ENCODE results near the gene TEAD1. TPM values are rescaled to one million over a fixed set of nuclear protein-coding genes. Genes with fewer than 3 reads are reported as not detected.

Gene TEAD1
- polyA plus RNA-seq, 1 donor (not counting 4 experiments of a cell fraction or from before 2014, with no cell fraction given): 32.7 TPM

- H3K79me2 ChIP-seq (ENCODE audit: control insufficient read depth, insufficient read depth, low read length): peaks cover 87% of the 10 kb centered on the region
- peaks cover 2% of the 10 kb centered on the region for H3K9me1 ChIP-seq (ENCODE audit: control insufficient read depth, extremely low read depth, insufficient read depth, low read length)
- DNase-seq (ENCODE audit: low read depth, low spot score): no peak
- TF ChIP-seq, protein P1, sequence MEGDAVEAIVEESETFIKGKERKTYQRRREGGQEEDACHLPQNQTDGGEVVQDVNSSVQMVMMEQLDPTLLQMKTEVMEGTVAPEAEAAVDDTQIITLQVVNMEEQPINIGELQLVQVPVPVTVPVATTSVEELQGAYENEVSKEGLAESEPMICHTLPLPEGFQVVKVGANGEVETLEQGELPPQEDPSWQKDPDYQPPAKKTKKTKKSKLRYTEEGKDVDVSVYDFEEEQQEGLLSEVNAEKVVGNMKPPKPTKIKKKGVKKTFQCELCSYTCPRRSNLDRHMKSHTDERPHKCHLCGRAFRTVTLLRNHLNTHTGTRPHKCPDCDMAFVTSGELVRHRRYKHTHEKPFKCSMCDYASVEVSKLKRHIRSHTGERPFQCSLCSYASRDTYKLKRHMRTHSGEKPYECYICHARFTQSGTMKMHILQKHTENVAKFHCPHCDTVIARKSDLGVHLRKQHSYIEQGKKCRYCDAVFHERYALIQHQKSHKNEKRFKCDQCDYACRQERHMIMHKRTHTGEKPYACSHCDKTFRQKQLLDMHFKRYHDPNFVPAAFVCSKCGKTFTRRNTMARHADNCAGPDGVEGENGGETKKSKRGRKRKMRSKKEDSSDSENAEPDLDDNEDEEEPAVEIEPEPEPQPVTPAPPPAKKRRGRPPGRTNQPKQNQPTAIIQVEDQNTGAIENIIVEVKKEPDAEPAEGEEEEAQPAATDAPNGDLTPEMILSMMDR (optimal IDR thresholded peaks at IDR 0.05 in 1 of 3, IDR thresholded peaks at IDR 0.05 in 1 of 3, conservative IDR thresholded peaks at IDR 0.05 in 1 of 3; ENCODE audit: extremely low read depth in 1 of 3, insufficient read depth in 2 of 3, low read length in 3 of 3): no peak
- TF ChIP-seq EZH2 (IDR thresholded peaks at IDR 0.05; ENCODE audit: low read length): no peak
- H3K4me2 ChIP-seq (ENCODE audit: control insufficient read depth, extremely low read depth, insufficient read depth, low read depth, low read length): no peak overlapping the region
- peaks cover 4% of the 10 kb centered on the region for H4K20me1 ChIP-seq (ENCODE audit: control insufficient read depth, extremely low read depth, insufficient read depth, low read length)
- no peak overlapping the region for H3K4me3 ChIP-seq (ENCODE audit: control insufficient read depth in 2 of 3, extremely low read depth in 1 of 3, insufficient read depth in 2 of 3, low read depth in 1 of 3, low read length in 3 of 3)
- peaks cover 5 to 12% of the 10 kb centered on the region in 2 experiments for H3K36me3 ChIP-seq (ENCODE audit: control insufficient read depth in 2 of 2, extremely low read depth in 1 of 2, insufficient read depth in 2 of 2, low read length in 2 of 2)
- no peak overlapping the region for H2AFZ ChIP-seq (ENCODE audit: control insufficient read depth, low read length)
- no peak overlapping the region for H3K27ac ChIP-seq (ENCODE audit: control insufficient read depth, insufficient read depth, low read length)
- dilution Hi-C loops (cut with MboI; ENCODE audit: extremely low pct_ligation_motif_present, low sequenced_read_pairs): no loop called here
- no peaks in the 10 kb centered on the region for H3K9me3 ChIP-seq (ENCODE audit: control insufficient read depth, low read depth, low read length)
- H3K27me3 ChIP-seq (ENCODE audit: control insufficient read depth, extremely low read depth, insufficient read depth, low read length): no peaks in the 10 kb centered on the region
- no peak for FAIRE-seq
- H3K4me1 ChIP-seq (ENCODE audit: control insufficient read depth, extremely low read depth, insufficient read depth, low read length): peaks cover 23% of the 10 kb centered on the region
- H3K9ac ChIP-seq (ENCODE audit: control insufficient read depth, extremely low read depth, insufficient read depth, low read length): no peak overlapping the region
These were observed 90.1 kb downstream of the TEAD1 start for GRCh38 chr11:12764187-12764914.

GRCh38 chr11:12765428-12765827 lies 91.2 kb downstream of the TEAD1 start:
- peaks cover 4% of the 10 kb centered on the region for H4K20me1 ChIP-seq (ENCODE audit: control insufficient read depth, extremely low read depth, insufficient read depth, low read length)
- H3K27ac ChIP-seq (ENCODE audit: control insufficient read depth, insufficient read depth, low read length): no peak overlapping the region
- FAIRE-seq: no peak
- peaks cover 31% of the 10 kb centered on the region for H3K4me1 ChIP-seq (ENCODE audit: control insufficient read depth, extremely low read depth, insufficient read depth, low read length)
- no peaks in the 10 kb centered on the region for H3K27me3 ChIP-seq (ENCODE audit: control insufficient read depth, extremely low read depth, insufficient read depth, low read length)
- no peak overlapping the region for H2AFZ ChIP-seq (ENCODE audit: control insufficient read depth, low read length)
- no peak overlapping the region for H3K9ac ChIP-seq (ENCODE audit: control insufficient read depth, extremely low read depth, insufficient read depth, low read length)
- H3K79me2 ChIP-seq (ENCODE audit: control insufficient read depth, insufficient read depth, low read length): peaks cover 79% of the 10 kb centered on the region
- DNase-seq (ENCODE audit: low read depth, low spot score): no peak
- H3K9me3 ChIP-seq (ENCODE audit: control insufficient read depth, low read depth, low read length): no peaks in the 10 kb centered on the region
- peaks cover 2% of the 10 kb centered on the region for H3K9me1 ChIP-seq (ENCODE audit: control insufficient read depth, extremely low read depth, insufficient read depth, low read length)
- H3K4me2 ChIP-seq (ENCODE audit: control insufficient read depth, extremely low read depth, insufficient read depth, low read depth, low read length): no peak overlapping the region
- peaks cover 5 to 12% of the 10 kb centered on the region in 2 experiments for H3K36me3 ChIP-seq (ENCODE audit: control insufficient read depth in 2 of 2, extremely low read depth in 1 of 2, insufficient read depth in 2 of 2, low read length in 2 of 2)
- dilution Hi-C loops (cut with MboI; ENCODE audit: extremely low pct_ligation_motif_present, low sequenced_read_pairs): no loop called here
- no peak overlapping the region for H3K4me3 ChIP-seq (ENCODE audit: control insufficient read depth in 2 of 3, extremely low read depth in 1 of 3, insufficient read depth in 2 of 3, low read depth in 1 of 3, low read length in 3 of 3)
- TF ChIP-seq, protein P1 (optimal IDR thresholded peaks at IDR 0.05 in 1 of 3, IDR thresholded peaks at IDR 0.05 in 1 of 3, conservative IDR thresholded peaks at IDR 0.05 in 1 of 3; ENCODE audit: extremely low read depth in 1 of 3, insufficient read depth in 2 of 3, low read length in 3 of 3): no peak
- no peak for TF ChIP-seq EZH2 (IDR thresholded peaks at IDR 0.05; ENCODE audit: low read length)
